GM12865 (cell line): ENCODE data around the gene SIAH2.

Source experiments
- DNase-seq: peaks from one replicate; pipeline ENCODE4 v3.0.0; 2010; ENCODE audit warnings: low read depth
- H3K4me3 ChIP-seq: 2 replicates; pipeline ENCODE4 v1.5.1; 2011; ENCODE audit warnings: mild to moderate bottlenecking, low read depth, low read length, control low read depth
- CTCF ChIP-seq: IDR thresholded peaks from 2 replicates; pipeline ENCODE4 v1.5.1; 2011; ENCODE audit warnings: low read length, control low read depth, low read depth, inconsistent platforms; ENCODE audit not compliant: insufficient read depth; ENCODE audit errors: missing control alignments

Gene SIAH2, protein sequence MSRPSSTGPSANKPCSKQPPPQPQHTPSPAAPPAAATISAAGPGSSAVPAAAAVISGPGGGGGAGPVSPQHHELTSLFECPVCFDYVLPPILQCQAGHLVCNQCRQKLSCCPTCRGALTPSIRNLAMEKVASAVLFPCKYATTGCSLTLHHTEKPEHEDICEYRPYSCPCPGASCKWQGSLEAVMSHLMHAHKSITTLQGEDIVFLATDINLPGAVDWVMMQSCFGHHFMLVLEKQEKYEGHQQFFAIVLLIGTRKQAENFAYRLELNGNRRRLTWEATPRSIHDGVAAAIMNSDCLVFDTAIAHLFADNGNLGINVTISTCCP

GRCh38 chr3:150763122-150763840 is at the start of gene SIAH2:
SIAH2 (minus strand) TSS chr3:150763169; CDS start chr3:150762849, 320 bp downstream.
- H3K4me3 ChIP-seq = peak within 1 kb of the TSS; percentile 96
- TF ChIP-seq CTCF = no peak
- DNase-seq = peak; percentile 97

DNA sequence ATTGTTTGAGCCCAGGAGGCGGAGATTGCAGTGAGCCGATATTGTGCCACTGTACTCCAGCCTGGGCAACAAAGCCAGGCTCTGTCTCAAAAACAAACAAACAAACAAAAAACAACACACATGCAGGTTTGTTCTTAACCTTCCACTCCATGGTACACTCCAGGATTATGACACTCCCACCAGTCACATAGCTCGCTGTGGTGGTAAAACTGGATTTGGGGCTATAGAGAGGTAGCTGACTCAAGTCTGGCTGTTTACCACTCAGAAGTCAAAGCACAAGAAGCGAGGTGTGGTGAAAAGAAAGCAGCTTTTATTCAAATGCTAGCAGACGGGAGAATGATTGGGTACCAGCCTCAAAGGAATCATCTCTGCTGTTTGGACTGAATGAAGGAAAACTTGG is 49.0 kb upstream of the SIAH2 start:
- DNase-seq = no peak
- TF ChIP-seq CTCF = no peak
- H3K4me3 ChIP-seq = no peak overlapping the region

GRCh38 chr3:150810641-150811040 is 47.7 kb upstream of the SIAH2 start:
- no peak for DNase-seq
- no peak overlapping the region for H3K4me3 ChIP-seq
- no peak for TF ChIP-seq CTCF

DNA sequence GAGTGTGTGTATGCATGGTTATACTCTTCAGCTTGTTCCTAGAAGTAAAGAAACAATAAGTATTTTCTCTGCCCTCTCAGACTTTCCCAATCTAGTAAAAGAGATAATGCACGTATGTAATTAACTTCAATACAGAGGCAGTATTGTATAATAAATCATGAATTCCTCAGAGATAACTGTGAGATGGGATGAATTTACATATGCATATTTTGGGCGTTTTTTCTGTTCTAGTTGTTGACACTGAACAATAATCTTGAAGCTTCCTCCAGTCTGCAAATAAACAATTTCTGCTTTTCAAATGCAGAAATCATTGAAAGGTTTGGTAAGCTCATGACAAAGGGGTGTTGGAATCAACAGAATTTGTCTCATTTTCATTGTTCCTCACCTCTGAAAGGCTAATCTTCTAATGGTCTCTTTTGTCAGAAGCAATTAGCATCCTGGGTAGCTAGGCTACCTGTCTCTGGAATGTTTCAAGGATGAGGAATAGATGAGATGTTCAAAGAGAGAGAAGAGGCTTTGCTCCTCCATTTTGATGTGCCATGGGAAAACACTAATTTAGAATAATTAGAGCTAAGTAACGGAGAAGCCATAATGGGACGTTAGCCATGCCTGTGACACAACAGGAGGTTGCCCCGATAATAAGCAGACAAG is 43.3 kb upstream of the SIAH2 start:
- no peak for DNase-seq
- TF ChIP-seq CTCF = no peak
- no peak overlapping the region for H3K4me3 ChIP-seq

DNA sequence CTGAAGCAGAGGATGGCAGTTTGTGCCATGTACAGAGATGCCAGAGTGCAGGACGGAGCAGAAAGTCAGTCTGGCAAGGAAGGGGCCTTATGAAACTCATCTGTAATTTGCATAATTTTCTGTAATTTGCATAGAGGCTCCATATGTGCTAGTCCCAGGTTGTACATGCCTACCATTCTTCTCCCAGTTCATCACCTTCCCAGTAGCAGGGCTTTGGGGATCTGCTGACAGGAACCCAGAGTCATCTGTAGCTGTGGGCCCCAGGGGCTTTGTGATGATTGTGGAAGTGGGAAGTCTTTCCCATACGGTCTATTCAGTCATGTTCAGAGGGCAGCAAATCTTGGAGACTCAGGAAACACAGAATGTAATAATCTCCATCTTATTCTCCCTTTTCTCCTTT is 42.4 kb upstream of the SIAH2 start:
- DNase-seq = no peak
- no peak for TF ChIP-seq CTCF
- H3K4me3 ChIP-seq = no peak overlapping the region

DNA sequence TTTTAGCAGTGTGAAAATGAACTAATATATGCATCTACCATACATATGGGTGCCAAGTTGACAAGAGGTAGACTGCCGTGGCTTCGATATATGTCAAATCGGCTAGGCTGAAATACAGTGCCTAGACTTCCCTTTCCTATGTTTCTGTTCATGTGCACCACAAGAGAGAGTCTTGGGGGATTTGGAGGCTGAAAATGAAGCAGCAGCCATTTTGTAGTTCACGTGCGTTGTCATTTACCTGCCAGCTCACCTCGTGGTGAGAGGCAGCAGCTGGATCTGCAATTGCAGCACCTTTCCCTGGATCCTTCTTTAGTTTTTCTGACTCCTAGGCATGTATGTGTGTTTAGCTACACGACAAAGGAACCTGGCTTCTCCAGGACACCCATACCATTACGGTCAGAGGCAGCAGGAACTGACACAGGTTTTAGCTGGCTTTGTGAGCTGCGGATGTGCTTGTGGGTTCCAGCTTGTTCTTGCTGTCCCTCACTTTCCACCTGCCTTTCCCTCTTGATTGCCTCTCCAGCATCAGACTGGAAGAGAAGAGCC is 40.5 kb upstream of the SIAH2 start:
- DNase-seq = no peak
- no peak for TF ChIP-seq CTCF
- H3K4me3 ChIP-seq = no peak overlapping the region
